C4-2B (cell line): ENCODE data around the gene SRCIN1.

Experiments used
- CTCF ChIP-seq: fragments of 450-650 bp; conservative IDR thresholded peaks from 2 replicates; pipeline ENCODE4 v1.5.1; 2017; ENCODE audit warnings: mild to moderate bottlenecking
- ZFX ChIP-seq: fragments of 450-650 bp; IDR thresholded peaks from 2 replicates; pipeline ENCODE4 v1.6.1; 2017

GRCh38 chr17:38509772-38510420 lies 95.9 kb downstream of the SRCIN1 start:
- no peak for TF ChIP-seq CTCF
- TF ChIP-seq ZFX = no peak
